ENCODE measurements around the gene TPT1.

The TPT1 gene

GRCh38 chr13:45374917-45375316 lies 33.9 kb upstream of the TPT1 start:
- Histone ChIP-seq H3K9me3 (ENCODE audit: low read length) (no peaks in the 10 kb centered on the region), H3K9ac (ENCODE audit: low read length) (no peak overlapping the region), H2AFZ (ENCODE audit: low read length) (no peak overlapping the region), H3K27me3 (ENCODE audit: insufficient read depth, low read length) (no peaks in the 10 kb centered on the region), H3F3A (ENCODE audit: insufficient read depth, low read length) (no peaks in the 10 kb centered on the region), H3K79me2 (ENCODE audit: insufficient read depth, low read length) (no peaks in the 10 kb centered on the region), H3K36me3 (ENCODE audit: insufficient read depth, low read length) (no peaks in the 10 kb centered on the region), H3K4me1 (ENCODE audit: insufficient read depth, low read length, severe bottlenecking) (peaks cover 4% of the 10 kb centered on the region), H4K20me1 (ENCODE audit: insufficient read depth, low read length) (no peaks in the 10 kb centered on the region), H3K27ac (ENCODE audit: low read depth, low read length, poor library complexity, severe bottlenecking) (no peak overlapping the region), H3K4me2 (ENCODE audit: low read length) (no peak overlapping the region), H3K4me3 (ENCODE audit: low read depth, low read length, poor library complexity, severe bottlenecking) (no peak overlapping the region), H3K9me2 (ENCODE audit: low read depth, low read length) (no peaks in the 10 kb centered on the region)
- TF ChIP-seq CTCF (IDR thresholded peaks at IDR 0.05; ENCODE audit: low read length) (no peak), EZH2 (IDR thresholded peaks at IDR 0.05; ENCODE audit: borderline replicate concordance, low read length) (no peak)

DNA sequence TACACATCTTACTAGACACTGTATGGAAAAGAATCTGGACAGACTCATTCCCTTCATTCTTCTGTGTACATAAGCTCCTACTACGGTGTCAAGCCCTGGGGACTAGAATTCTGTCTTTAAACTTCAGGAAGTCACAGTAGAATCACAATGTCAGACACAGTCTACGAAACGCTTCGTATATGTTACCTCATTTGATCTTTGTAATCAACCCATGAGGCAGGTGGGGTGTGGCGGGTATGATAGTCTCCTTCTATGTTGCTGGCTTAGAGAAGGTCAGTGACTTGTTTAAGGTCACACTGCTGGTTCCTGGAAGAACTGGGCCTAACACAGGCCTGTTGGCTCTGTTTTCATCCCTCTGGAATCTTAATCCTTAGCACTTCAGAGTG lies 32.2 kb upstream of the TPT1 start:
- Histone ChIP-seq H3F3A (ENCODE audit: insufficient read depth, low read length) (no peaks in the 10 kb centered on the region), H2AFZ (ENCODE audit: low read length) (no peak overlapping the region), H3K79me2 (ENCODE audit: insufficient read depth, low read length) (no peaks in the 10 kb centered on the region), H3K9me3 (ENCODE audit: low read length) (no peaks in the 10 kb centered on the region), H3K36me3 (ENCODE audit: insufficient read depth, low read length) (no peaks in the 10 kb centered on the region), H3K9me2 (ENCODE audit: low read depth, low read length) (no peaks in the 10 kb centered on the region), H3K27me3 (ENCODE audit: insufficient read depth, low read length) (no peaks in the 10 kb centered on the region), H3K4me1 (ENCODE audit: insufficient read depth, low read length, severe bottlenecking) (peaks cover 4% of the 10 kb centered on the region), H3K4me2 (ENCODE audit: low read length) (no peak overlapping the region), H3K27ac (ENCODE audit: low read depth, low read length, poor library complexity, severe bottlenecking) (no peak overlapping the region), H4K20me1 (ENCODE audit: insufficient read depth, low read length) (no peaks in the 10 kb centered on the region), H3K9ac (ENCODE audit: low read length) (no peak overlapping the region), H3K4me3 (ENCODE audit: low read depth, low read length, poor library complexity, severe bottlenecking) (no peak overlapping the region)
- no peak for TF ChIP-seq EZH2 (IDR thresholded peaks at IDR 0.05; ENCODE audit: borderline replicate concordance, low read length)
- TF ChIP-seq CTCF (IDR thresholded peaks at IDR 0.05; ENCODE audit: low read length) = no peak

- H3K9ac ChIP-seq (ENCODE audit: low read length) = no peak overlapping the region
- no peak overlapping the region for H2AFZ ChIP-seq (ENCODE audit: low read length)
- H3K27me3 ChIP-seq (ENCODE audit: insufficient read depth, low read length) = no peaks in the 10 kb centered on the region
- no peaks in the 10 kb centered on the region for H3K79me2 ChIP-seq (ENCODE audit: insufficient read depth, low read length)
- H3K4me1 ChIP-seq (ENCODE audit: insufficient read depth, low read length, severe bottlenecking) = peaks cover 9% of the 10 kb centered on the region
- H3K27ac ChIP-seq (ENCODE audit: low read depth, low read length, poor library complexity, severe bottlenecking) = no peak overlapping the region
- no peaks in the 10 kb centered on the region for H3K36me3 ChIP-seq (ENCODE audit: insufficient read depth, low read length)
- H3F3A ChIP-seq (ENCODE audit: insufficient read depth, low read length) = no peaks in the 10 kb centered on the region
- no peaks in the 10 kb centered on the region for H4K20me1 ChIP-seq (ENCODE audit: insufficient read depth, low read length)
- no peaks in the 10 kb centered on the region for H3K9me2 ChIP-seq (ENCODE audit: low read depth, low read length)
- no peaks in the 10 kb centered on the region for H3K9me3 ChIP-seq (ENCODE audit: low read length)
- TF ChIP-seq CTCF (IDR thresholded peaks at IDR 0.05; ENCODE audit: low read length) (no peak), EZH2 (IDR thresholded peaks at IDR 0.05; ENCODE audit: borderline replicate concordance, low read length) (no peak)
- H3K4me2 ChIP-seq (ENCODE audit: low read length) = no peak overlapping the region
- H3K4me3 ChIP-seq (ENCODE audit: low read depth, low read length, poor library complexity, severe bottlenecking) = no peak overlapping the region
Observed at GRCh38 chr13:45372189-45373161, 31.5 kb upstream of the TPT1 start.
